K562 (cell line): ENCODE results near the gene SIGMAR1. TPM values are rescaled to one million over a fixed set of nuclear protein-coding genes. Genes with fewer than 3 reads are reported as not detected.

Experiments
- BRCA1 ChIP-seq, 2 experiments: fragments of 450-650 bp in 1 of 2; sonication (generic) in 1 of 2; formaldehyde crosslinking in 1 of 2; IDR thresholded peaks; 2 replicates each; pipeline versions ENCODE4 v1.5.0 to v1.6.1; 2017 to 2020; ENCODE audit warnings: mild to moderate bottlenecking in 1 of 2, missing genetic modification reagents in 1 of 2
- DACH1 ChIP-seq: fragments of 450-650 bp; IDR thresholded peaks from 2 replicates; pipeline ENCODE4 v1.6.1; 2018; ENCODE audit not compliant: partially characterized antibody
- ELK1 ChIP-seq: sonication (generic); formaldehyde crosslinking; IDR thresholded peaks from 2 replicates; pipeline ENCODE4 v1.8.1; 2022; ENCODE audit warnings: missing genetic modification reagents
- FOXA3 ChIP-seq, 2 experiments: fragments of 450-650 bp in 1 of 2; sonication (generic) in 1 of 2; formaldehyde crosslinking; IDR thresholded peaks in 1 of 2; conservative IDR thresholded peaks in 1 of 2; 2 replicates each; pipeline versions ENCODE4 v1.4.0 to v1.8.0; 2020 to 2022; ENCODE audit warnings: mild to moderate bottlenecking in 2 of 2, missing genetic modification reagents in 1 of 2
- FOXM1 ChIP-seq, 2 experiments: fragments of 450-650 bp in 1 of 2; sonication (generic) in 1 of 2; formaldehyde crosslinking in 1 of 2; IDR thresholded peaks; 2 replicates each; pipeline versions ENCODE4 v1.6.1 to v1.9.0; 2017 to 2022; ENCODE audit warnings: low read depth in 2 of 2, mild to moderate bottlenecking in 2 of 2, missing genetic modification reagents in 1 of 2, moderate library complexity in 1 of 2
- FOXP1 ChIP-seq: sonication (generic); formaldehyde crosslinking; IDR thresholded peaks from 2 replicates; pipeline ENCODE4 v1.8.0; 2022; ENCODE audit warnings: mild to moderate bottlenecking, missing genetic modification reagents
- GABPA ChIP-seq: fragments of 200-800 bp; sonication (Bioruptor generic); conservative IDR thresholded peaks from 2 replicates; pipeline ENCODE4 v1.6.1; 2016; ENCODE audit warnings: low read depth, missing genetic modification characterization, missing compliant biosample characterization
- HEY1 ChIP-seq: fragments of 250-450 bp; sonication (Bioruptor Pico); IDR thresholded peaks from 2 replicates; pipeline ENCODE4 v1.5.0; 2020; ENCODE audit warnings: mild to moderate bottlenecking, moderate library complexity, borderline replicate concordance
- IFI16 ChIP-seq: fragments of 250-450 bp; sonication (Bioruptor Pico); IDR thresholded peaks from 2 replicates; pipeline ENCODE4 v2.1.2; 2022; ENCODE audit warnings: mild to moderate bottlenecking, inconsistent platforms
- JUNB ChIP-seq: fragments of 450-650 bp; formaldehyde crosslinking; conservative IDR thresholded peaks from 2 replicates; pipeline ENCODE4 v1.4.0; 2020; ENCODE audit warnings: mild to moderate bottlenecking
- MBD2 ChIP-seq: sonication (generic); IDR thresholded peaks from 2 replicates; pipeline ENCODE4 v1.6.1; 2016; ENCODE audit warnings: low read depth, borderline replicate concordance
- MEIS2 ChIP-seq: fragments of 450-650 bp; IDR thresholded peaks from 2 replicates; pipeline ENCODE4 v1.6.1; 2014; ENCODE audit warnings: mild to moderate bottlenecking; ENCODE audit not compliant: partially characterized antibody
- MLLT1 ChIP-seq, 2 experiments: fragments of 450-650 bp; IDR thresholded peaks; 2 replicates each; pipeline ENCODE4 v1.6.1; 2016
- PHF8 ChIP-seq: fragments of 200-600 bp; sonication (generic); IDR thresholded peaks from 2 replicates; pipeline ENCODE4 v1.6.1; 2012; ENCODE audit warnings: mixed run types, mild to moderate bottlenecking, inconsistent platforms, low read length, moderate library complexity, borderline replicate concordance
- RFX1 ChIP-seq: fragments of 450-650 bp; IDR thresholded peaks from 2 replicates; pipeline ENCODE4 v1.6.1; 2016; ENCODE audit warnings: mild to moderate bottlenecking, moderate library complexity
- SAFB2 ChIP-seq: fragments of 200-400 bp; formaldehyde crosslinking; IDR thresholded peaks from 2 replicates; pipeline ENCODE4 v1.6.1; 2018; ENCODE audit warnings: borderline replicate concordance, low read length, low read depth, moderate library complexity; ENCODE audit not compliant: severe bottlenecking
- SRSF9 ChIP-seq: fragments of 200-400 bp; formaldehyde crosslinking; IDR thresholded peaks from 2 replicates; pipeline ENCODE4 v1.6.1; 2017; ENCODE audit warnings: low read depth, low read length, borderline replicate concordance
- SUPT5H ChIP-seq: fragments of 450-650 bp; IDR thresholded peaks from 2 replicates; pipeline ENCODE4 v1.6.1; 2016
- TEAD2 ChIP-seq: fragments of 450-650 bp; IDR thresholded peaks from 2 replicates; pipeline ENCODE4 v1.6.1; 2016; ENCODE audit warnings: missing genetic modification characterization, control low read depth, missing compliant biosample characterization
- ZKSCAN3 ChIP-seq: fragments of 250-450 bp; sonication (Bioruptor Pico); IDR thresholded peaks from 2 replicates; pipeline ENCODE4 v1.4.0; 2020
- ZNF217 ChIP-seq: sonication (generic); formaldehyde crosslinking; IDR thresholded peaks from 2 replicates; pipeline ENCODE4 v1.8.0; 2022; ENCODE audit warnings: mild to moderate bottlenecking, missing genetic modification reagents
- ZNF274 ChIP-seq: IDR thresholded peaks from 2 replicates; pipeline ENCODE4 v1.6.1; 2011; ENCODE audit warnings: low read depth, mild to moderate bottlenecking, low read length, moderate library complexity, borderline replicate concordance
- ZNF644 ChIP-seq: fragments of 200-800 bp; sonication (Bioruptor generic); IDR thresholded peaks from 2 replicates; pipeline ENCODE4 v1.6.1; 2016; ENCODE audit warnings: low read depth, missing genetic modification characterization, missing compliant biosample characterization
- ZNF696 ChIP-seq: fragments of 250-450 bp; sonication (Bioruptor Pico); conservative IDR thresholded peaks from 2 replicates; pipeline ENCODE4 v1.4.0; 2020; ENCODE audit warnings: mild to moderate bottlenecking, moderate library complexity
- polyA plus RNA-seq, 8 experiments: library from polyadenylated mRNA; depleted of rRNA in 4 of 8; stranded (reverse) in 5 of 8; unstranded in 3 of 8; fragments of >200 nt; fragmentation: Nextera tagmentation in 2 of 8; fragmentation: Illumina TruSeq in 1 of 8; extraction: Ambion mirVana in 2 of 8; extraction: Trizol in 1 of 8; gene quantifications; 2 replicates each; pipeline versions ENCODE4 v1.2.1 to v1.2.3, GENCODE V29; 2011 to 2014; ENCODE audit warnings: inconsistent platforms in 1 of 8, missing spikeins in 1 of 8
- total RNA-seq, 7 experiments: library from RNA; depleted of rRNA in 6 of 7; stranded (reverse); fragments of >200 nt in 6 of 7; fragmentation: Illumina TruSeq in 2 of 7; extraction: Trizol in 2 of 7; gene quantifications; 2 replicates each; pipeline versions ENCODE4 v1.2.1 to v1.2.3, GENCODE V29; 2011 to 2021; ENCODE audit warnings: low replicate concordance in 1 of 7

Gene SIGMAR1
- total and polyA plus RNA-seq, 9 of the 15 experiments (the other 6 are each of a cell fraction or from before 2014, with no cell fraction given): 6.9 to 80.0 (median 35.2) TPM

- TF ChIP-seq ZNF217 (CRISPR knock-in tag) (no peak), ZKSCAN3 (CRISPR knock-in tag) (no peak), ZNF274 (no peak), MEIS2 (peak; percentile 39), SAFB2 (no peak), RFX1 (no peak), PHF8 (peak; percentile 74; the same call in 1 of the 2 replicates), SUPT5H (peak; percentile 57; the same call in 1 of the 2 replicates), ZNF696 (no peak), SRSF9 (no peak), MBD2 (peak; percentile 67), HEY1 (CRISPR knock-in tag) (no peak), JUNB (CRISPR knock-in tag) (no peak), DACH1 (peak; percentile 97), GABPA (tag) (0 out of 2 replicates have a peak, but pooled peaks have one; percentile 35), FOXP1 (CRISPR knock-in tag) (0 out of 2 replicates have a peak, but pooled peaks have one; percentile 45), ZNF644 (tag) (no peak), IFI16 (CRISPR knock-in tag) (no peak), TEAD2 (tag) (no peak), FOXA3 (CRISPR knock-in tag; conservative IDR thresholded peaks at IDR 0.05 in 1 of 2, IDR thresholded peaks at IDR 0.05 in 1 of 2) (0 out of 4 replicates have a peak, but pooled peaks of 1 of the 2 experiments have one; percentile 13), BRCA1 (IDR thresholded peaks at IDR 0.05) (no peak), BRCA1 (CRISPR knock-in tag; IDR thresholded peaks at IDR 0.05) (no peak), MLLT1 (IDR thresholded peaks at IDR 0.05) (no peak), FOXM1 (IDR thresholded peaks at IDR 0.05; ENCODE audit: low read depth) (no peak), FOXM1 (CRISPR knock-in tag; IDR thresholded peaks at IDR 0.05; ENCODE audit: low read depth) (0 out of 2 replicates have a peak, but pooled peaks have one; percentile 43), ELK1 (no peak)
Observed at GRCh38 chr9:34646211-34647083, 8.9 kb upstream of the SIGMAR1 start, which contains the start of gene GALT (continued).
